ENCODE measurements around the gene DPYD. TPM values are rescaled to one million over a fixed set of nuclear protein-coding genes. Genes with fewer than 3 reads are reported as not detected.

The DPYD gene
- total RNA-seq, 1 donor from 2014 or later, result 12.8 TPM

DNA sequence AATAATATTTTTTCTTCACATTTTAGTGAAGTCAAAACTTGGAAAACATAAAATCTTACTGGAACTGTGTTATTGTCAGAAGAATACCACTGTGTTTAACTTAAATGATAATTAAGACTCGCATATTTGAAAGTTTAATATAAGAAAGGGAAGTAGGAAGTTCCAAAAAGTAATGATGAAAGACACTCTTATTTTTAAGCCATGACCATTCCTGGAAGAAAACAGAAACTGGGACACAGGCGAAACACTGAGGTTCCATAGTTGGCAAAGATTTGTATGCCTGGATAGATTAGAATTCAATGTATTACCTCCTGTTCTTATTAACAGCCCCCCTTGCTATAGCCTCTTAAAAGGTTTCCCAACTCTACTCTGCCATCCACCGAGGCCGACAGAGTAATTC, 271.2 kb downstream of the DPYD start:
- DNase-seq, result no peak
- H3K36me3 Mint-ChIP-seq (ENCODE audit: unreplicated experiment), result peaks cover 5% of the 10 kb centered on the region
- TF ChIP-seq, protein P1, sequence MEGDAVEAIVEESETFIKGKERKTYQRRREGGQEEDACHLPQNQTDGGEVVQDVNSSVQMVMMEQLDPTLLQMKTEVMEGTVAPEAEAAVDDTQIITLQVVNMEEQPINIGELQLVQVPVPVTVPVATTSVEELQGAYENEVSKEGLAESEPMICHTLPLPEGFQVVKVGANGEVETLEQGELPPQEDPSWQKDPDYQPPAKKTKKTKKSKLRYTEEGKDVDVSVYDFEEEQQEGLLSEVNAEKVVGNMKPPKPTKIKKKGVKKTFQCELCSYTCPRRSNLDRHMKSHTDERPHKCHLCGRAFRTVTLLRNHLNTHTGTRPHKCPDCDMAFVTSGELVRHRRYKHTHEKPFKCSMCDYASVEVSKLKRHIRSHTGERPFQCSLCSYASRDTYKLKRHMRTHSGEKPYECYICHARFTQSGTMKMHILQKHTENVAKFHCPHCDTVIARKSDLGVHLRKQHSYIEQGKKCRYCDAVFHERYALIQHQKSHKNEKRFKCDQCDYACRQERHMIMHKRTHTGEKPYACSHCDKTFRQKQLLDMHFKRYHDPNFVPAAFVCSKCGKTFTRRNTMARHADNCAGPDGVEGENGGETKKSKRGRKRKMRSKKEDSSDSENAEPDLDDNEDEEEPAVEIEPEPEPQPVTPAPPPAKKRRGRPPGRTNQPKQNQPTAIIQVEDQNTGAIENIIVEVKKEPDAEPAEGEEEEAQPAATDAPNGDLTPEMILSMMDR (IDR thresholded peaks at IDR 0.05; ENCODE audit: partially characterized antibody, unreplicated experiment), result no peak
- no peak overlapping the region for H3K27ac Mint-ChIP-seq (ENCODE audit: unreplicated experiment)
- peaks cover 2% of the 10 kb centered on the region for H3K9me3 Mint-ChIP-seq (ENCODE audit: unreplicated experiment)
- H3K4me3 Mint-ChIP-seq (ENCODE audit: unreplicated experiment), result no peak overlapping the region
- H3K4me1 Mint-ChIP-seq (ENCODE audit: low read depth, unreplicated experiment), result no peaks in the 10 kb centered on the region
- H3K27me3 Mint-ChIP-seq (ENCODE audit: unreplicated experiment), result no peaks in the 10 kb centered on the region

DNA sequence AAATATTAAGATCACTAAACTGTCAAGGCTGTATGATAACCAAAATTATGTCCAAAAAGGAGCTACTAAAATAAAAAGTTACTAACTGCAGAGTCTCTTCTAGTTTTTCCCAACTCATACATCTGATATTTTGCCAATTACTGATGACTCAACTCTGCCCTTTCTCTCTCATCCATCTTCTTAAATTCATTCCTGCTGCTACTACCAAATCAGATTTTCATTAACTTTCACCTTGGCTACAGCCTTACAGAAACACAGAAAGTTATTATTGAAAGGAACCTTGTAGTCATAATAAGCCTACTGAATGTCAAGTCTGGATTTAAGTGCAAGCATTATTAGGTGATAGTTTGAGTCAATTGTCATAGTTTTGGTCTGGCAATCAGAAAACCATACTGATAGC, 273.1 kb downstream of the DPYD start:
- Mint-ChIP-seq H3K4me3 (ENCODE audit: unreplicated experiment) (no peak overlapping the region), H3K9me3 (ENCODE audit: unreplicated experiment) (peaks cover 4% of the 10 kb centered on the region), H3K4me1 (ENCODE audit: low read depth, unreplicated experiment) (no peaks in the 10 kb centered on the region), H3K27me3 (ENCODE audit: unreplicated experiment) (no peaks in the 10 kb centered on the region), H3K36me3 (ENCODE audit: unreplicated experiment) (peaks cover 5% of the 10 kb centered on the region), H3K27ac (ENCODE audit: unreplicated experiment) (no peak overlapping the region)
- TF ChIP-seq, protein P1 (IDR thresholded peaks at IDR 0.05; ENCODE audit: partially characterized antibody, unreplicated experiment), result no peak
- no peak for DNase-seq

DNA sequence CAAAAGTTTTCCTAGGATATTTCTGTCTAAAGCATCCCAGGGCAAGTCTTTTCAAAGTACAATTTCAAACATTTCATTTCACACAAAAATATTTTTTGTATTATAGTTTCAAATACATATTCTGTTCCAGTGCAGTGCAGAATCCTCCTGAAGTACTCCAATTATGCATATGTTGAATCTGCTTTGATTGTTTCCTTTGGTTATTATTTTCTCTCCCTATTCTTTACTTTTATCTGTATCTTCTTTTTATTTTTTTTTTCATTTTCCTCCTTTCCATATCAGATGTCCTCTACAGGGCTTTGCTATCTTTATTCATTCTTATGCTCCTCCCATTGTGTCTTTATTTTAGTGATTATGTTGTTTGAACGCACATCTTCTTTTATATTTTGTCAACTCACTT, 274.8 kb downstream of the DPYD start:
- H3K36me3 Mint-ChIP-seq (ENCODE audit: unreplicated experiment), result peaks cover 5% of the 10 kb centered on the region
- TF ChIP-seq, protein P1 (IDR thresholded peaks at IDR 0.05; ENCODE audit: partially characterized antibody, unreplicated experiment), result no peak

DNA sequence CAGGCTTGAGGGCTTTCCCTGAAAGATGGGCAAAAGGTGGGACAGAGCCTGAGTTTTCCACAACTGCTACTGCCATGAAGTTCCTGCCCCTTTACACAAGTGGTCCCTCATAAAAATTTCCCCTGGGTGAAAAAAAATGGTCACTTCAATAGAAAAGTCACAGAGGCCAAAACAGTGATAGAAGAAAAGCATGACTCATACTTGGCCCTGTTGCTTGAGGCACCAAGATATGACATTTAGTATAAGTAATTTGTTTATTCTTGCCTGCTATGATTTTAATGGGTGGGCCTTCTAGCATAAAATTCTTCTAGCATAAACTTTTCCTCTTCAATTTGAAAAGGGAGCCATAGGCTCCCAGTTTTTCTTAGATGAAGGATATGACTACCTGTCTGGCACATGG, 280.2 kb downstream of the DPYD start:
- no peak for DNase-seq
- Mint-ChIP-seq H3K4me1 (ENCODE audit: low read depth, unreplicated experiment) (no peaks in the 10 kb centered on the region), H3K9me3 (ENCODE audit: unreplicated experiment) (peaks cover 2% of the 10 kb centered on the region), H3K4me3 (ENCODE audit: unreplicated experiment) (no peak overlapping the region), H3K36me3 (ENCODE audit: unreplicated experiment) (no peaks in the 10 kb centered on the region), H3K27ac (ENCODE audit: unreplicated experiment) (no peak overlapping the region), H3K27me3 (ENCODE audit: unreplicated experiment) (peaks cover 2% of the 10 kb centered on the region)
- TF ChIP-seq, protein P1 (IDR thresholded peaks at IDR 0.05; ENCODE audit: partially characterized antibody, unreplicated experiment), result no peak

More for the DNA sequence above, 274.8 kb downstream of the DPYD start:
- Mint-ChIP-seq H3K9me3 (ENCODE audit: unreplicated experiment) (peaks cover 4% of the 10 kb centered on the region), H3K27ac (ENCODE audit: unreplicated experiment) (no peak overlapping the region), H3K27me3 (ENCODE audit: unreplicated experiment) (peaks cover 2% of the 10 kb centered on the region), H3K4me3 (ENCODE audit: unreplicated experiment) (no peak overlapping the region), H3K4me1 (ENCODE audit: low read depth, unreplicated experiment) (no peaks in the 10 kb centered on the region)
- no peak for DNase-seq

DNA sequence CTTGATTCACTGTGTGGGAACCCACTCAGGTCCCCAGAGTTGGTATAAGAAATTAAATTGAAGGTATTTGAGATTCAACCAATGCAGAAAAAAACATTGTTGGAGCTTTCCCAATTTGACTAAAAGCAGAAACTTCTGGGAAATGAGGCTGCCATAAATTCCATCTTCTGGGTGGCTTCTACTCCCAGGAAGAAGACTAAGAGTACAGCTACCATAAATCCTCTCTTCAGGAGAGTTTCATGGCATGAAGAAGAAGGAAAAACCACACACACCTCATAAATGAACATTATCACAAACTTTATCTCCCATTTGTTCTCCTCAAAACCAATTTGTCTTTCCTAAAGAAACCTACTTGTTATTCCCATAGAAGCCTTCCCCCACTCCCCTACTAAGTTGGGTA, 283.9 kb downstream of the DPYD start:
- DNase-seq, result no peak
- TF ChIP-seq, protein P1 (IDR thresholded peaks at IDR 0.05; ENCODE audit: partially characterized antibody, unreplicated experiment), result no peak
- peaks cover 2% of the 10 kb centered on the region for H3K27me3 Mint-ChIP-seq (ENCODE audit: unreplicated experiment)
- H3K36me3 Mint-ChIP-seq (ENCODE audit: unreplicated experiment), result no peaks in the 10 kb centered on the region
- H3K9me3 Mint-ChIP-seq (ENCODE audit: unreplicated experiment), result no peaks in the 10 kb centered on the region
- no peaks in the 10 kb centered on the region for H3K4me1 Mint-ChIP-seq (ENCODE audit: low read depth, unreplicated experiment)
- H3K27ac Mint-ChIP-seq (ENCODE audit: unreplicated experiment), result no peak overlapping the region
- H3K4me3 Mint-ChIP-seq (ENCODE audit: unreplicated experiment), result no peak overlapping the region

All from glutamatergic neuron (in vitro differentiated cells).